IPS-18a (cell line): ENCODE data around the gene TRANK1.

ENCODE experiments used
- H3K27ac ChIP-seq: one replicate; pipeline ENCODE4 v1.5.1; 2013; ENCODE audit warnings: low read length
- H3K27me3 ChIP-seq: one replicate; pipeline ENCODE4 v1.6.1; 2013; ENCODE audit warnings: mild to moderate bottlenecking, low read length; ENCODE audit not compliant: control insufficient read depth, insufficient read depth
- H3K36me3 ChIP-seq: one replicate; pipeline ENCODE4 v1.6.1; 2013; ENCODE audit warnings: low read depth, low read length; ENCODE audit not compliant: control insufficient read depth
- H3K4me1 ChIP-seq: one replicate; pipeline ENCODE4 v1.6.1; 2013; ENCODE audit warnings: low read depth, low read length; ENCODE audit not compliant: control insufficient read depth
- H3K4me3 ChIP-seq: one replicate; pipeline ENCODE4 v1.5.1; 2013; ENCODE audit warnings: low read length
- H3K9ac ChIP-seq: one replicate; pipeline ENCODE4 v1.6.1; 2013; ENCODE audit warnings: mild to moderate bottlenecking, low read length, moderate library complexity
- H3K9me3 ChIP-seq: one replicate; pipeline ENCODE4 v1.6.1; 2013; ENCODE audit warnings: low read depth, low read length; ENCODE audit not compliant: control insufficient read depth

The TRANK1 gene

DNA sequence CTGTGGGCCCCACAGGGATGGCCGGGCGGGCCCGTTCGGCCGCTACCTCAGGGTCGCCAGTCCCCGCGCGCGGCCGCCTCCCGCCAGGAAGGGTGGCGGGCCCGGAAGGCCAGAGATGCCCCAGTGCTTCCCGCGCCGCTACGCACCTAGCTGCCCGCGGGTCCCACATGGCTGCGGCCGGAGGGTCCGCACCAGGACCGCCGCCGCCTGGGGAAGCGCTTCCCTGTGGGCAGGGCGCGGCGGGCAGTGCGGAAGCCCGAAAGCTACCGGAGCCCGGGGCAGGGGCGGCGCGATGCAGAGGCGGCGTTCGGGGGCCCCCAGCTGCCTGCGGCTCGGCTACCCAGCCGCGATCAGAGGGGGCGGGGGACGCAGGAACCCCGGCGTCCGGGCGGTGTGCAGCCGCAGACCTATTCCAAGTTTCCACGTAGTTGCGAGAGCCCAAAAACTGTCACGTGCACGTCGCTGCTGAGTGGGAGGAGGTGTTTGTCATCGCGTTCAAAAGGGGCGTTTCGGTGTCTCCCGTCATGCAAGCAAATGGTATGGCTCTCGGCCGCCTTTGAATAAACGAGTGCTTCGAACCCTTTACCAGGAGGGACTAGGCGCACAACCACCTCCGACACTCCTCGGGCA is at the start of gene TRANK1:
Gene TRANK1, minus strand, starts transcription at position 414 of the 630 bp plus-strand sequence. Its CDS starts 245 bp downstream, at position 169.
- Histone ChIP-seq H3K27me3 (peaks cover 28% of the 10 kb centered on the region), H3K27ac (no peak within 1 kb of the TSS), H3K9me3 (no peaks in the 10 kb centered on the region), H3K9ac (peak within 1 kb of the TSS; percentile 52), H3K4me3 (peak within 1 kb of the TSS; percentile 73), H3K36me3 (no peaks in the 10 kb centered on the region), H3K4me1 (peaks cover 6% of the 10 kb centered on the region)

- H3K9ac ChIP-seq = peak within 1 kb of the TSS; percentile 92
- peaks cover 39% of the 10 kb centered on the region for H3K36me3 ChIP-seq
- peak within 1 kb of the TSS; percentile 90 for H3K27ac ChIP-seq
- no peaks in the 10 kb centered on the region for H3K9me3 ChIP-seq
- no peaks in the 10 kb centered on the region for H3K27me3 ChIP-seq
- H3K4me3 ChIP-seq = peak within 1 kb of the TSS; percentile 98
- H3K4me1 ChIP-seq = peaks cover 21% of the 10 kb centered on the region
Measured at GRCh38 chr3:36993326-36994283, 48.8 kb upstream of the TRANK1 start, which contains the start of gene MLH1. Gene MLH1 (plus strand): TSS chr3:36993518. CDS start chr3:36993548, 30 bp downstream.

DNA sequence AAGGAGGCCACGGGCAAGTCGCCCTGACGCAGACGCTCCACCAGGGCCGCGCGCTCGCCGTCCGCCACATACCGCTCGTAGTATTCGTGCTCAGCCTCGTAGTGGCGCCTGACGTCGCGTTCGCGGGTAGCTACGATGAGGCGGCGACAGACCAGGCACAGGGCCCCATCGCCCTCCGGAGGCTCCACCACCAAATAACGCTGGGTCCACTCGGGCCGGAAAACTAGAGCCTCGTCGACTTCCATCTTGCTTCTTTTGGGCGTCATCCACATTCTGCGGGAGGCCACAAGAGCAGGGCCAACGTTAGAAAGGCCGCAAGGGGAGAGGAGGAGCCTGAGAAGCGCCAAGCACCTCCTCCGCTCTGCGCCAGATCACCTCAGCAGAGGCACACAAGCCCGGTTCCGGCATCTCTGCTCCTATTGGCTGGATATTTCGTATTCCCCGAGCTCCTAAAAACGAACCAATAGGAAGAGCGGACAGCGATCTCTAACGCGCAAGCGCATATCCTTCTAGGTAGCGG is 48.0 kb upstream of the TRANK1 start, which contains the start of gene EPM2AIP1:
Gene EPM2AIP1, minus strand, starts transcription at position 326 of the 520 bp plus-strand sequence. Its CDS starts 54 bp downstream, at position 272.
- Histone ChIP-seq H3K4me1 (peaks cover 25% of the 10 kb centered on the region), H3K9ac (peak within 1 kb of the TSS; percentile 92), H3K27ac (peak within 1 kb of the TSS; percentile 90), H3K9me3 (no peaks in the 10 kb centered on the region), H3K36me3 (peaks cover 38% of the 10 kb centered on the region), H3K27me3 (no peaks in the 10 kb centered on the region), H3K4me3 (peak within 1 kb of the TSS; percentile 98)

GRCh38 chr3:36991923-36992805 is 47.3 kb upstream of the TRANK1 start:
- peaks cover 37% of the 10 kb centered on the region for H3K36me3 ChIP-seq
- peak overlapping the region; percentile 98 for H3K4me3 ChIP-seq
- H3K27ac ChIP-seq = peak overlapping the region; percentile 89

DNA sequence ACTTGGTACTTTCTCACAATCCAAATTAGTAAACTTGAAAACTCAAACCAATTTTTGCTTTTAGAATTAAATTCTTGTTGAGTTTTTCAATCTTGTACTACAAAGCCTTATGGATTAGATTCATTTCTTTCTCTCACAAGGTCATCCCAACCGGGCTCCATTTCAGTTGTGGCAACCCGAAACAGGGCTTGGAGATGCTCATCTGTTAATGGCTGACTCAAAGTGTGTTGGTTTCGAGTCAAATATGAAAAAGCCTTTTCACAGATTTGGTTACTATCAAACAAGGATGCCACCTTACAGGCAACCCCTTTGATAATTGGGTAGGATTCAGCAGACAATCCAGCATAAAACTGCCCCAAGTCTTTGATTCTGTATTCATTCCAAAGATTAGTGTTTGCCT is 46.3 kb upstream of the TRANK1 start:
- peaks cover 25% of the 10 kb centered on the region for H3K4me1 ChIP-seq
- peaks cover 35% of the 10 kb centered on the region for H3K36me3 ChIP-seq
- no peaks in the 10 kb centered on the region for H3K9me3 ChIP-seq
- H3K9ac ChIP-seq = peak overlapping the region; percentile 92
- H3K27me3 ChIP-seq = no peaks in the 10 kb centered on the region
- H3K4me3 ChIP-seq = peak overlapping the region; percentile 98
- H3K27ac ChIP-seq = peak overlapping the region; percentile 40

More at GRCh38 chr3:36991923-36992805, 47.3 kb upstream of the TRANK1 start:
- H3K27me3 ChIP-seq = no peaks in the 10 kb centered on the region
- H3K9ac ChIP-seq = peak overlapping the region; percentile 92
- no peaks in the 10 kb centered on the region for H3K9me3 ChIP-seq
- peaks cover 25% of the 10 kb centered on the region for H3K4me1 ChIP-seq

DNA sequence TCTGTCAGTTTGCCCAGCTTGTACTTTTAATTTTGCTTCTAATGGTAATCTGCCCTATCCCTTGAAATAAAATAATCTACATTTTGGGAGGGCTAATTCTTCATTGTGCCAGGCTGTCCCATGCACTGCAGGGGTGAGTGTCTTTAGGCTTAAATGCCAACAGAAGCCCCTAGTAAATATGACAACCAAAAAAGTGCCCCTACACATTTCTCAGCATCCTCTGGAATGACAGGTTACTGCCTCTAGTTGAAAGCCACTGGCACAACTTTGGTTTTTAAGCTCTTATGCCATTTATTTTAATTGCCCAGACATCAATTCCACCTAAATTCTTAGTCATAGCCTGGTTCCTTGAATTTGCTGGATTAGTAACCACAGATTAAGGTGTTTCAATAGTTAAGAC is 44.7 kb upstream of the TRANK1 start:
- H3K27me3 ChIP-seq = no peaks in the 10 kb centered on the region
- peaks cover 25% of the 10 kb centered on the region for H3K4me1 ChIP-seq
- H3K36me3 ChIP-seq = peaks cover 48% of the 10 kb centered on the region
- H3K9ac ChIP-seq = peak overlapping the region; percentile 1
- H3K27ac ChIP-seq = no peak overlapping the region
- peak overlapping the region; percentile 98 for H3K4me3 ChIP-seq
- no peaks in the 10 kb centered on the region for H3K9me3 ChIP-seq

DNA sequence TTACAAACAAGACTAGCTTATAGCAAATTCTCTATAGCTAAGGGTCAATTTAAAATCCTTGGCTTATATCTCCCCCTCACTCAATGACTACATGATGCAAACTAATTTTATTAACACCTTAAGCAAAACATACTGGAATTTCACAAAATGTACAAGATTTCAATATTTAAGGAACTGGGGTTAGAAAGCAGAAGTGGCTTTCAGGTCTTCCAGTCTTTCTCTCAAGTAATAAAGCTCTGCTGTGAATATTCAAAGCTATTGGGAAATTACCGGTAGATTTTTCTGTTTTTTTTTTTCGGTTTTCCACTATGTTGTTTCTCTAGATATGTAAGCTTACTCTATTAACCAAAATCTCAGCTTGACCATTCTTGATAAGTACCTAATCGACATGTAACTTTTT is 44.2 kb upstream of the TRANK1 start:
- Histone ChIP-seq H3K27me3 (no peaks in the 10 kb centered on the region), H3K4me3 (peak overlapping the region; percentile 98), H3K27ac (no peak overlapping the region), H3K9me3 (no peaks in the 10 kb centered on the region), H3K9ac (no peak overlapping the region), H3K36me3 (peaks cover 54% of the 10 kb centered on the region), H3K4me1 (peaks cover 25% of the 10 kb centered on the region)

DNA sequence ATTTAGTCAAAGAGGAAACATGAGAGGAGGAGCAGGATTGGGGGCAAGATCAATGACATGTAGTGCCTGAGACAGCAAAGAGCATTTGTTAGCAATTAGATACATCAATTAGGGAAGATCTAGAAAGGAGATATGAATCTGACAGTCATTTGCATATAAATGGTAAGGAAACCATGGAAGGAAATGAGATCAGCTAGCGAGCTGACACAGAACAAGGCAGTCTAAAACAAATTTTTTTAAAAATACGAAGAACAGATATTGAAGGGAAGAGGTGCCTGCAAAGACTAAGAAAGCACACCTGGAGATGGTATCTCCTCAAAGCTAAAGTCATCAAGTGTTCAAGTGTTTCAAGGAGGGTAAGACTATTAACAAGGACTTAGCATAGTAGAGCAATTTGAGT is 43.5 kb upstream of the TRANK1 start:
- H3K9ac ChIP-seq = no peak overlapping the region
- no peaks in the 10 kb centered on the region for H3K9me3 ChIP-seq
- no peak overlapping the region for H3K27ac ChIP-seq
- H3K27me3 ChIP-seq = no peaks in the 10 kb centered on the region
- no peak overlapping the region for H3K4me3 ChIP-seq
- peaks cover 25% of the 10 kb centered on the region for H3K4me1 ChIP-seq
- peaks cover 59% of the 10 kb centered on the region for H3K36me3 ChIP-seq

DNA sequence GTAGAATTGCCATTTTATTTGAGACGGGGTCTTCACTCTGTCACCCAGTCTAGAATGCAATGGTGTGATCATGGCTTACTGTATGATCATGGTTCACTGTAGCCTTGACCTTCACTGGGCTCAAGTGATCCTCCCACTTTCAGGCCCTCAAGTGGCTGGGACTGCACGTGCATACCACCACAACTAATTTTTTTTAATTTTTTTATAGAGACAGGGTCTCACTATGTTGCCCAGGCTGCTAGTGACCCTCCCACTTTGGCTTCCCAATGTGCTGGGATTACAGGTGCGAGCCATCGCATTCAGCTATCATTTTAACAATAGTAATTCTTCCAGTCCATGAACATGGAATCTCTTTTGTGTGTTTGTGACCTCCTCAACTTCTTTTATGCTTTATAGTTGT is 36.2 kb upstream of the TRANK1 start:
- Histone ChIP-seq H3K36me3 (peaks cover 27% of the 10 kb centered on the region), H3K27me3 (no peaks in the 10 kb centered on the region), H3K4me3 (no peak overlapping the region), H3K9me3 (peaks cover 24% of the 10 kb centered on the region), H3K27ac (no peak overlapping the region), H3K4me1 (no peaks in the 10 kb centered on the region), H3K9ac (no peak overlapping the region)

DNA sequence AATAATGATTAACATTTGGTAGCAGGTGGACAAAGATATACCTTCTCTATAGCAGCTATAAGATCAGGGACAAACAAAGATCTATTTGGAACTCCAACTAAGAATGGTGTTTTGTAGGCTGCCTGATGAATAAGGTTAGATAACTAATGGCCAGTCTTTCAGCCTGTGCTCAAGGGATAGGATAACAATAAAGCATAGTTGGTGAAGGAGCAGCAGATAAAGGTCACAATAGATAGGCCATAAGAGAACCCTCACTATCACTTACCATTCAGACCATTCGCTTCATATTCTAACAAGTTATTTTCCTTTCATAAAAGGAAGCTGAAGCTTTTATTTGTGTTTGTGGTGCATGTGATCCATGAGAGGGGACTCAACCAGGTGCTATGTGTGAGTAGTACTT is 28.3 kb upstream of the TRANK1 start:
- Histone ChIP-seq H3K4me1 (peaks cover 10% of the 10 kb centered on the region), H3K27ac (no peak overlapping the region), H3K9me3 (no peaks in the 10 kb centered on the region)

More for the DNA sequence above, 28.3 kb upstream of the TRANK1 start:
- Histone ChIP-seq H3K27me3 (no peaks in the 10 kb centered on the region), H3K4me3 (no peak overlapping the region), H3K9ac (no peak overlapping the region), H3K36me3 (no peaks in the 10 kb centered on the region)
